Testis (tissue), 3 donors: ENCODE data around the gene NPAS2. TPM values are rescaled to one million over a fixed set of nuclear protein-coding genes. Genes with fewer than 3 reads are reported as not detected.

Experiments used
- DNase-seq: peaks from one replicate; pipeline ENCODE4 v3.0.0-alpha.2; 2019
- H3K27ac ChIP-seq, 2 donors: fragments of 200-600 bp; sonication (generic); one replicate each; pipeline ENCODE4 v1.5.1; 2019
- H3K27me3 ChIP-seq: fragments of 200-600 bp; sonication (generic); one replicate; pipeline ENCODE4 v1.5.1; 2019
- H3K36me3 ChIP-seq: fragments of 200-600 bp; sonication (generic); one replicate; pipeline ENCODE4 v1.5.1; 2017; ENCODE audit warnings: low read depth; ENCODE audit errors: missing control alignments
- H3K4me1 ChIP-seq: fragments of 200-600 bp; sonication (generic); one replicate; pipeline ENCODE4 v1.5.1; 2019
- H3K4me3 ChIP-seq, 2 donors: fragments of 200-600 bp; sonication (generic); one replicate each; pipeline ENCODE4 v1.5.1; 2017 to 2019
- H3K9me3 ChIP-seq: fragments of 200-600 bp; sonication (generic); one replicate; pipeline ENCODE4 v1.5.1; 2017
- POLR2A ChIP-seq: fragments of 450-650 bp; IDR thresholded peaks from one replicate; pipeline ENCODE4 v1.6.1; 2017; ENCODE audit warnings: antibody characterized with exemption, mild to moderate bottlenecking, moderate library complexity
- WGBS, 2 donors: methylation state at CpG; one replicate each; pipeline ENCODE4 v1.1.5; 2018; 5-methylcytosine and 5-hydroxymethylcytosine counted together
- intact Hi-C: fragments of 100-400 bp; cut with DNase I; formaldehyde crosslinking; loops from one replicate; pipeline ENCODE4 v1.15.1; 2023; ENCODE audit warnings: low total_unique reads
- polyA plus RNA-seq: library from polyadenylated mRNA; stranded (reverse); fragments of 350-450 nt; fragmentation: Illumina TruSeq; extraction: RNeasy Lipid Tissue Mini Kit (QIAGEN cat#74804); gene quantifications from one replicate; pipeline ENCODE4 v1.2.3, GENCODE V29; 2014; ENCODE audit warnings: low read depth, low replicate concordance; ENCODE audit not compliant: insufficient read depth
- total RNA-seq, 2 donors: library from RNA; depleted of rRNA; stranded (reverse); fragments of >200 nt; gene quantifications; one replicate each; pipeline ENCODE4 v1.2.3, GENCODE V29; 2016
- TF ChIP-seq, protein P1 (sequence below), 3 experiments: fragments of 450-650 bp in 2 of 3; fragments of 200-600 bp in 1 of 3; sonication (generic) in 1 of 3; IDR thresholded peaks; one replicate each; pipeline ENCODE4 v1.5.1; 2016 to 2019; ENCODE audit warnings: antibody characterized with exemption in 3 of 3, mild to moderate bottlenecking in 2 of 3, moderate library complexity in 1 of 3

The NPAS2 gene
- total and polyA plus RNA-seq, 3 donors from 2014 or later, result 20.4 to 64.2 (median 46.7) TPM

DNA sequence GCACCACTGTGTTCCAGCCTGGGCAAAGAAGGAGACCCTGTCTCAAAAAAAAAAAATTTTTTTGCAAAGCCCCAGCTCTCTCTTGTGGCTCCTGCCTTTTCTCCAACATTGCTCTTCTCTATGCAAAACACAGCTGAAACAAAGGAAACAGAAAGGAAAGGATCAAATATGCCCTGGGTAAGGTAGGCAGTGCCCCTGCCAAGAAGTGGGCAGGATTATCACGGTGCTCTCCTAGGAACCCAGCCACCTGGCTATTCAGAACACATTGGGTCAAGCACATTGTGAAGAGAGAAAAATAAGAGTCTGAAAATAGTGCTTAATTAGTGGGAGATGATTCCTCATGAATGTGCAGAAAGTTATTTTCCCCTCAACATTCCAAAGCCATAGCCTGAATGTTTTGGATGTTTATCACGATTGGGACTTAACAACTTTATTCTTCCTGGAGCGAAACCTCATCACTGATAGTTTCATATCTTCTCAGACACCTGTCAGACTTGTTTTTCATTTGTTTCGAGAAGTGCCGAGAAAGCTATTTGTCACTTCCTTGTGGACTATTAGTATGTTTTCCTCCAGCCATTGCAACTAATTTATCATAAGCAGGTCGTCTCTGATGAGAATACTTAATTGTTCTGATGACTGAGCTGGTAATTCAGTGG, 139.4 kb downstream of the NPAS2 start:
- DNase-seq, result no peak
- TF ChIP-seq, protein P1, sequence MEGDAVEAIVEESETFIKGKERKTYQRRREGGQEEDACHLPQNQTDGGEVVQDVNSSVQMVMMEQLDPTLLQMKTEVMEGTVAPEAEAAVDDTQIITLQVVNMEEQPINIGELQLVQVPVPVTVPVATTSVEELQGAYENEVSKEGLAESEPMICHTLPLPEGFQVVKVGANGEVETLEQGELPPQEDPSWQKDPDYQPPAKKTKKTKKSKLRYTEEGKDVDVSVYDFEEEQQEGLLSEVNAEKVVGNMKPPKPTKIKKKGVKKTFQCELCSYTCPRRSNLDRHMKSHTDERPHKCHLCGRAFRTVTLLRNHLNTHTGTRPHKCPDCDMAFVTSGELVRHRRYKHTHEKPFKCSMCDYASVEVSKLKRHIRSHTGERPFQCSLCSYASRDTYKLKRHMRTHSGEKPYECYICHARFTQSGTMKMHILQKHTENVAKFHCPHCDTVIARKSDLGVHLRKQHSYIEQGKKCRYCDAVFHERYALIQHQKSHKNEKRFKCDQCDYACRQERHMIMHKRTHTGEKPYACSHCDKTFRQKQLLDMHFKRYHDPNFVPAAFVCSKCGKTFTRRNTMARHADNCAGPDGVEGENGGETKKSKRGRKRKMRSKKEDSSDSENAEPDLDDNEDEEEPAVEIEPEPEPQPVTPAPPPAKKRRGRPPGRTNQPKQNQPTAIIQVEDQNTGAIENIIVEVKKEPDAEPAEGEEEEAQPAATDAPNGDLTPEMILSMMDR (IDR thresholded peaks at IDR 0.05), result no peak
- no peak for TF ChIP-seq POLR2A
- no peaks in the 10 kb centered on the region for H3K36me3 ChIP-seq
- no peak overlapping the region for H3K4me3 ChIP-seq
- H3K27ac ChIP-seq, result no peak overlapping the region
- H3K9me3 ChIP-seq, result no peaks in the 10 kb centered on the region
- H3K27me3 ChIP-seq, result no peaks in the 10 kb centered on the region
- H3K4me1 ChIP-seq, result no peaks in the 10 kb centered on the region
- intact Hi-C loops, result no loop called here
- WGBS, 2 donors, result 56 to 60% methylated on average over 6 of the region's 6 CpGs

DNA sequence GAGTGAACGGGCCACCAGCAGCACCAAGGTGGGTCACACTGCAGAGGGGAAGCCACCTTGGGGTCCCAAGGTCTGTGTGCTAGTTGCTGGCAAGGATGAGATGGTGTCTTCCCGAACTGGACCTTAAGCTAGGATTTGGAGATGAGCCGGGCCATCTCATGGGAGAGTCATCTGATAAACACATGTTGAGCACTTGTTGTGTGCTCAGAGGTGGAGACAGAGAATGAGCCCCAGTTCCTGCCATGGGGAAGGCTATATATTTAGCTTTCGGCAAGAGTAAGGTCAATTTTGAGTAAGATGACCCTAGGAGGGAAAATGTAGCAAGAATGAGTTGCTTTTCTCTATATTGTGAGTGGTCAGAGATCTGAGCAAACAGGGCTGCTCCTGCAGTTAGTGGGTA, 140.7 kb downstream of the NPAS2 start:
- H3K9me3 ChIP-seq, result no peaks in the 10 kb centered on the region
- no peaks in the 10 kb centered on the region for H3K4me1 ChIP-seq
- H3K4me3 ChIP-seq, result no peak overlapping the region
- no peak overlapping the region for H3K27ac ChIP-seq
- WGBS, 2 donors, result 87 to 96% methylated on average over 3 to 4 of the region's 4 CpGs
- no peaks in the 10 kb centered on the region for H3K36me3 ChIP-seq
- TF ChIP-seq POLR2A, result no peak
- TF ChIP-seq, protein P1 (IDR thresholded peaks at IDR 0.05), result no peak
- no peaks in the 10 kb centered on the region for H3K27me3 ChIP-seq
- DNase-seq, result no peak
- intact Hi-C loops, result no loop called here

DNA sequence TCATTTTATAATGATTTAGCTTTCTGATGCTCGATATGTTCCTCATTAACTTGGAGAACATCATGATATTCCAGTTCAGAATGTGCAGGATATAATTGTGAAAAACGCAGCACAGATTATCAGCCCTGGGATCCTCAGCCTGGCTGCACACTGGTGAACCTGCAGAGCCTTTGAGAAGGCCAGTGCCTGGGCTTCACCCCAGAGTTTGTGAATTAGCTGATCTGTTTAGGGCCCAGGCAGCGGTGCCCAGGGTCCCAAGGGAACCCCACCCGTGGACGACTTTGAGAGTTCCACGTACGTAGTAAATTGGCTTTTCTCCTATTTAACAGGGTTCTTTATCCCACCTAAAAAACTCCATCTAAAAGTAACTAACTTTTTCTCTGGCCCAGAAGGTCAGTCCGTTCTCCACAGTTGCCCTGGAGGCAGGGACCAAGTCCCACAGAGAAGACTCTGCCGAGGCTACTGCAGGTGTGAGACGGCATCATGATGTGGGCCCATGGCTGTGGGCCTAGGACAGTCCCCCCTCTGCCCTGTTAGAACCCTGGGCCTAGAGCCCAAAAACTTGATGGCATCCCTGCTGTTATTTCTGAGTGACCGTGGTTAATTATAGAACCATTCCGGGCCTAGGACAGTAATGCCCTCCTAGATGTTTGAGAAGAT, 142.6 kb downstream of the NPAS2 start:
- TF ChIP-seq, protein P1 (IDR thresholded peaks at IDR 0.05), result no peak
- no peak for TF ChIP-seq POLR2A
- intact Hi-C loops, result no loop called here
- Histone ChIP-seq H3K27ac (no peak overlapping the region), H3K4me3 (no peak overlapping the region), H3K9me3 (no peaks in the 10 kb centered on the region), H3K27me3 (no peaks in the 10 kb centered on the region), H3K36me3 (no peaks in the 10 kb centered on the region), H3K4me1 (no peaks in the 10 kb centered on the region)
- no peak for DNase-seq
- WGBS, 2 donors, result 70 to 72% methylated on average over 12 of the region's 12 CpGs

DNA sequence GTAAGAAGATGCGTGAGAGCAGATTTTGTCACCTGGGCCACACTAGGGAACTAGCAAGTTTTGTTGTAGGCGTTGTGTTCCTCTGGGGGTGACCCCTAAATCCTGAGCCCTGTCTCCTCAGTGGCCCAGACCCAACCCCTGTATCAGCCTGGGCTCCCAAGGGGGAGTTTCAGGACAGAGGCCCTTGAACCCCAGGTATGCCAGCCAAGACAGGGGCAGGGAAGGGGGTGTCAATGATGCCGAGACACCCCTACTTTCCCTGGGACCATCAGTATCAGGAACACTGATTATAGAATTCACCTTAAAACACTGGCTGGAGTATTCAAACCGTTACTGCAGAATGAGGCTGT, 143.1 kb downstream of the NPAS2 start:
- intact Hi-C loops, result no loop called here
- Histone ChIP-seq H3K4me1 (no peaks in the 10 kb centered on the region), H3K4me3 (no peak overlapping the region), H3K27ac (no peak overlapping the region), H3K27me3 (no peaks in the 10 kb centered on the region), H3K36me3 (no peaks in the 10 kb centered on the region), H3K9me3 (no peaks in the 10 kb centered on the region)
- TF ChIP-seq, protein P1 (IDR thresholded peaks at IDR 0.05), result no peak
- no peak for TF ChIP-seq POLR2A
- DNase-seq, result no peak
- WGBS, 2 donors, result 79 to 90% methylated on average over 3 to 4 of the region's 4 CpGs

DNA sequence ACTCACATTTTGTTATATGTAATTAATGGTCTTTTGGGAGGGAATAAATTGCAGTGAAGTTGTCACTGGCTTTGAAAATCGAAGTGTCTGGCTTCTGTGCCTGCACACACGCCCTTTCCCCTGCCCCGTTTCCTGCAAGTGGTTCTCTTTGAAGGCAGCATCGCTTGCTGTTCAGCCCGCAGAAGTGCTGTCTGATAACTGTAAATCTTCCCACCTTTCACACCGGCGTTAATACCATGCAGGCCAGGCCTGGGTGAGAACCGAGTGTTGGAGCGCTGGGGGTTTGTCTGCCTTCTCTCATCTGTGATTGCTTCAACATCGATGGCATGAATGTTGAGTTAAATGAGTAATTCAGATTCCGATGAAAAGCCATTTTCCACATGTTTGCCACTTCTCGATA, 144.3 kb downstream of the NPAS2 start:
- H3K27me3 ChIP-seq, result no peaks in the 10 kb centered on the region
- no peak overlapping the region for H3K27ac ChIP-seq
- no peak overlapping the region for H3K4me3 ChIP-seq
- no peaks in the 10 kb centered on the region for H3K9me3 ChIP-seq
- no peak for DNase-seq
- TF ChIP-seq POLR2A, result no peak
- TF ChIP-seq, protein P1 (IDR thresholded peaks at IDR 0.05), result no peak
- WGBS, 2 donors, result 79 to 86% methylated on average over 12 of the region's 12 CpGs
- H3K4me1 ChIP-seq, result no peaks in the 10 kb centered on the region
- intact Hi-C loops, result no loop called here
- no peaks in the 10 kb centered on the region for H3K36me3 ChIP-seq
